ENCODE results near the gene PACS2. TPM values are rescaled to one million over a fixed set of nuclear protein-coding genes. Genes with fewer than 3 reads are reported as not detected.

Gene PACS2
- total RNA-seq, 1 experiment from 2014 or later, result 72.5 TPM

GRCh38 chr14:105394714-105395537 lies 80.4 kb downstream of the PACS2 start:
- Histone ChIP-seq H4K5ac (ENCODE audit: insufficient read length, low read depth, low read length) (no peak overlapping the region), H3K79me2 (ENCODE audit: insufficient read depth, low read length) (no peaks in the 10 kb centered on the region), H3K14ac (ENCODE audit: insufficient read depth, low read length) (no peak overlapping the region), H3K56ac (ENCODE audit: insufficient read length, low read depth, low read length) (no peak overlapping the region), H2BK12ac (ENCODE audit: insufficient read length, low read depth, low read length) (no peak overlapping the region), H3T11ph (ENCODE audit: low read length) (no peak overlapping the region), H2BK15ac (ENCODE audit: low read depth, low read length) (no peak overlapping the region), H3K9ac (ENCODE audit: extremely low read depth, insufficient read length, low read length) (no peak overlapping the region), H3K4me1 (ENCODE audit: insufficient read depth, low read length) (no peaks in the 10 kb centered on the region), H2BK5ac (ENCODE audit: insufficient read length, low read length) (no peak overlapping the region), H4K91ac (ENCODE audit: insufficient read length, low read depth, low read length) (no peak overlapping the region), H3K27me3 (ENCODE audit: insufficient read depth, low read length) (no peaks in the 10 kb centered on the region), H2AK5ac (ENCODE audit: insufficient read length, low read length) (no peak overlapping the region), H2AFZ (ENCODE audit: low read length) (no peak overlapping the region), H3K79me1 (ENCODE audit: insufficient read depth, low read depth, low read length, poor library complexity, severe bottlenecking) (no peaks in the 10 kb centered on the region), H2BK20ac (ENCODE audit: low read depth, low read length, poor library complexity, severe bottlenecking) (no peak overlapping the region), H3K23ac (ENCODE audit: insufficient read length, low read depth, low read length) (no peak overlapping the region), H3K4me2 (ENCODE audit: insufficient read depth, insufficient read length, low read length) (no peak overlapping the region), H3K9me3 (ENCODE audit: control insufficient read depth, low read depth, low read length) (no peaks in the 10 kb centered on the region), H4K8ac (replicated peaks; ENCODE audit: insufficient read length, low read depth, low read length) (no peak overlapping the region), H2BK120ac (ENCODE audit: low read depth, low read length, poor library complexity, severe bottlenecking) (no peak overlapping the region), H3K23me2 (ENCODE audit: insufficient read length, low read depth, low read length, poor library complexity, severe bottlenecking) (no peaks in the 10 kb centered on the region), H4K20me1 (ENCODE audit: control insufficient read depth, insufficient read depth, insufficient read length) (no peaks in the 10 kb centered on the region), H3K27ac (ENCODE audit: insufficient read length, low read depth, low read length) (no peak overlapping the region), H3K4ac (ENCODE audit: low read depth, low read length) (no peak overlapping the region), H3K18ac (ENCODE audit: insufficient read length, low read depth, low read length) (no peak overlapping the region)
- WGBS (ENCODE audit: extremely low coverage, insufficient read length, low lambda C conversion rate), result no CpG with 5 or more reads among the region's 25 CpGs
- H3K27ac Mint-ChIP-seq, result no peak overlapping the region
- 0 out of 5 replicates have a peak overlapping the region, but pooled peaks of 1 of the 2 experiments have one; percentile 17 for H3K4me3 Mint-ChIP-seq
- no peak for DNase-seq
- H3K4me1 Mint-ChIP-seq, result 0 out of 4 replicates have a peak, but pooled peaks cover 0 to 3% of the 10 kb centered on the region in 2 experiments
- TF ChIP-seq, protein P1, sequence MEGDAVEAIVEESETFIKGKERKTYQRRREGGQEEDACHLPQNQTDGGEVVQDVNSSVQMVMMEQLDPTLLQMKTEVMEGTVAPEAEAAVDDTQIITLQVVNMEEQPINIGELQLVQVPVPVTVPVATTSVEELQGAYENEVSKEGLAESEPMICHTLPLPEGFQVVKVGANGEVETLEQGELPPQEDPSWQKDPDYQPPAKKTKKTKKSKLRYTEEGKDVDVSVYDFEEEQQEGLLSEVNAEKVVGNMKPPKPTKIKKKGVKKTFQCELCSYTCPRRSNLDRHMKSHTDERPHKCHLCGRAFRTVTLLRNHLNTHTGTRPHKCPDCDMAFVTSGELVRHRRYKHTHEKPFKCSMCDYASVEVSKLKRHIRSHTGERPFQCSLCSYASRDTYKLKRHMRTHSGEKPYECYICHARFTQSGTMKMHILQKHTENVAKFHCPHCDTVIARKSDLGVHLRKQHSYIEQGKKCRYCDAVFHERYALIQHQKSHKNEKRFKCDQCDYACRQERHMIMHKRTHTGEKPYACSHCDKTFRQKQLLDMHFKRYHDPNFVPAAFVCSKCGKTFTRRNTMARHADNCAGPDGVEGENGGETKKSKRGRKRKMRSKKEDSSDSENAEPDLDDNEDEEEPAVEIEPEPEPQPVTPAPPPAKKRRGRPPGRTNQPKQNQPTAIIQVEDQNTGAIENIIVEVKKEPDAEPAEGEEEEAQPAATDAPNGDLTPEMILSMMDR (conservative IDR thresholded peaks at IDR 0.05), result no peak
- H3K27me3 Mint-ChIP-seq (ENCODE audit: low read depth), result peaks cover 24% of the 10 kb centered on the region
- H3K36me3 Mint-ChIP-seq (ENCODE audit: insufficient read depth in 1 of 3, low read depth in 3 of 3), result peaks cover 13 to 21% (median 17%) of the 10 kb centered on the region in 3 experiments; a peak in 6 of 7 replicates
- peaks cover 9 to 18% of the 10 kb centered on the region in 2 experiments; a peak in 4 of 5 replicates for H3K9me3 Mint-ChIP-seq
